ENCODE measurements around the gene SPDYE5.

The SPDYE5 gene

GRCh38 chr7:75537731-75538130, 45.6 kb downstream of the SPDYE5 start:
- H3K9me3 ChIP-seq (ENCODE audit: control insufficient read depth, low read length), result no peaks in the 10 kb centered on the region
- H3K4me1 ChIP-seq, result no peaks in the 10 kb centered on the region
- H3K9ac ChIP-seq, result no peak overlapping the region
- no peak overlapping the region for H3K4me2 ChIP-seq (ENCODE audit: low read length)
- no peak overlapping the region for H3K27ac ChIP-seq
- TF ChIP-seq, protein P1, sequence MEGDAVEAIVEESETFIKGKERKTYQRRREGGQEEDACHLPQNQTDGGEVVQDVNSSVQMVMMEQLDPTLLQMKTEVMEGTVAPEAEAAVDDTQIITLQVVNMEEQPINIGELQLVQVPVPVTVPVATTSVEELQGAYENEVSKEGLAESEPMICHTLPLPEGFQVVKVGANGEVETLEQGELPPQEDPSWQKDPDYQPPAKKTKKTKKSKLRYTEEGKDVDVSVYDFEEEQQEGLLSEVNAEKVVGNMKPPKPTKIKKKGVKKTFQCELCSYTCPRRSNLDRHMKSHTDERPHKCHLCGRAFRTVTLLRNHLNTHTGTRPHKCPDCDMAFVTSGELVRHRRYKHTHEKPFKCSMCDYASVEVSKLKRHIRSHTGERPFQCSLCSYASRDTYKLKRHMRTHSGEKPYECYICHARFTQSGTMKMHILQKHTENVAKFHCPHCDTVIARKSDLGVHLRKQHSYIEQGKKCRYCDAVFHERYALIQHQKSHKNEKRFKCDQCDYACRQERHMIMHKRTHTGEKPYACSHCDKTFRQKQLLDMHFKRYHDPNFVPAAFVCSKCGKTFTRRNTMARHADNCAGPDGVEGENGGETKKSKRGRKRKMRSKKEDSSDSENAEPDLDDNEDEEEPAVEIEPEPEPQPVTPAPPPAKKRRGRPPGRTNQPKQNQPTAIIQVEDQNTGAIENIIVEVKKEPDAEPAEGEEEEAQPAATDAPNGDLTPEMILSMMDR (IDR thresholded peaks at IDR 0.05), result no peak
- no peaks in the 10 kb centered on the region for H3K27me3 ChIP-seq (ENCODE audit: control insufficient read depth, insufficient read depth, low read length)
- no peaks in the 10 kb centered on the region for H3K36me3 ChIP-seq (ENCODE audit: control insufficient read depth, insufficient read depth, low read length)
- no peak overlapping the region for H2AFZ ChIP-seq
- H3K4me3 ChIP-seq (ENCODE audit: low read depth, low read length), result no peak overlapping the region
- no peaks in the 10 kb centered on the region for H3K79me2 ChIP-seq

DNA sequence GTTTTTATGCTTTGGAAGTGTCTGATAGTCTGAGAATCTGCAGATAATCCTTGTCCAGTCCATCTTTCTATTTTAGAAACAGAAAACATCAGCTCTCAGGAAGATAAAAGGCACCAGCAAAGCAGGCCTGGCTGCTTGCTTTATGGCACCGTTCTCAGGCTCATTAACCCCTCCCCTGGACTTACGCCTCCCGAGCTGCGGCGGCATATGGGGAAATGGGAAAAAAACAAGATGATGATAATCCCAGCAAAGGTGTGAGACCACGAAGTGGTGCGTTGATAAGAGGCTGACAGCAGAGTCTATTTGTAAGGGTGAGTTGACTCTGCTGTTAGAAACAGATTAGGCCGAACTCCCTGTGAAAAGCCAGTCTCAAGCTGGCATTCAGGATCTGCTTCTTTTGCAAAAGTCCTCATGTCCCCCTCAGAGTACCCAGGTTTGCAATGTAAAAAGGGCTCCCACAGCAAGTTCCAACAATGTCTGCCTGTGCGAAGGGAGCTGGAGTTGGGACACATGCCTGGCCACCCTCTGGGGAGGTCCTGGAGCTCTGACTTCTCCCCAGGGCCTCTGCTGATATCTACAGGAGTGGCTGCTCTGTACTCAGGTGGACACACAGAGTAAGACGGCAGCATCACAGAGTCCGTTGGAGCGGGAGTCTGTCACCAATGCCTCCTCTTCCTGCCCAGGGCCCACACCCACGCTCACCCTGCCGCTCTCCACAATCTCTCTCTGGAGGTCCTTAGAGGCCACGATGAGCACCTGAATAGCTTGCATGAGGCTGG, 54.3 kb downstream of the SPDYE5 start:
- H3K4me1 ChIP-seq, result no peaks in the 10 kb centered on the region
- no peak overlapping the region for H3K4me3 ChIP-seq (ENCODE audit: low read depth, low read length)
- H3K79me2 ChIP-seq, result no peaks in the 10 kb centered on the region
- no peak overlapping the region for H3K4me2 ChIP-seq (ENCODE audit: low read length)
- H2AFZ ChIP-seq, result no peak overlapping the region
- H3K27ac ChIP-seq, result no peak overlapping the region
- TF ChIP-seq, protein P1 (IDR thresholded peaks at IDR 0.05), result no peak
- no peaks in the 10 kb centered on the region for H3K9me3 ChIP-seq (ENCODE audit: control insufficient read depth, low read length)
- no peaks in the 10 kb centered on the region for H3K36me3 ChIP-seq (ENCODE audit: control insufficient read depth, insufficient read depth, low read length)
- H3K27me3 ChIP-seq (ENCODE audit: control insufficient read depth, insufficient read depth, low read length), result no peaks in the 10 kb centered on the region
- H3K9ac ChIP-seq, result no peak overlapping the region

Measured in parathyroid adenoma (tissue), 2 donors.